Measurements from ENCODE around the gene SPON1. TPM values are rescaled to one million over a fixed set of nuclear protein-coding genes. Genes with fewer than 3 reads are reported as not detected.

SPON1 gene
- total RNA-seq (2022; extraction: Qiagen RNA extraction; ENCODE audit: low read depth), result 0.02 TPM in 1 of 5 replicates, not detected in the others

GRCh38 chr11:13962562-13963168 lies at the start of gene SPON1:
Gene SPON1, plus strand, starts transcription at chr11:13962723. Its CDS starts 182 bp downstream, at chr11:13962905.

